GM23338 (cell line): ENCODE measurements around the gene MTHFR. TPM values are rescaled to one million over a fixed set of nuclear protein-coding genes. Genes with fewer than 3 reads are reported as not detected.

Experiments
- ATAC-seq: fragments of 200-7000 bp; cut with Tn5 transposase; 3 replicates; pipeline ENCODE4 v1.9.1; 2020
- DNase-seq: peaks from one replicate; pipeline ENCODE4 v3.0.0-alpha.2; 2015; ENCODE audit warnings: low spot score
- H2AFZ ChIP-seq: fragments of 200-600 bp; sonication (generic); 2 replicates; pipeline ENCODE4 v1.8.0; 2016; ENCODE audit warnings: antibody characterized with exemption, mild to moderate bottlenecking, moderate library complexity
- H3F3A ChIP-seq: fragments of 200-600 bp; sonication (generic); replicated peaks from 2 replicates; pipeline ENCODE4 v1.8.0; 2017; ENCODE audit warnings: antibody characterized with exemption, mixed run types, low read depth
- H3K27ac ChIP-seq: fragments of 200-600 bp; sonication (generic); 2 replicates; pipeline ENCODE4 v1.6.1; 2016; ENCODE audit warnings: low read depth
- H3K27me3 ChIP-seq: fragments of 200-600 bp; sonication (generic); 2 replicates; pipeline ENCODE4 v1.8.0; 2016; ENCODE audit warnings: mild to moderate bottlenecking, mixed run types, moderate library complexity; ENCODE audit not compliant: insufficient read depth
- H3K36me3 ChIP-seq: fragments of 200-600 bp; sonication (generic); 2 replicates; pipeline ENCODE4 v1.8.0; 2016; ENCODE audit warnings: mild to moderate bottlenecking; ENCODE audit not compliant: insufficient read depth
- H3K4me1 ChIP-seq: fragments of 200-600 bp; sonication (generic); 2 replicates; pipeline ENCODE4 v1.8.0; 2016; ENCODE audit warnings: mild to moderate bottlenecking, moderate library complexity; ENCODE audit not compliant: insufficient read depth
- H3K4me2 ChIP-seq: fragments of 200-600 bp; sonication (generic); 2 replicates; pipeline ENCODE4 v1.7.1; 2017; ENCODE audit warnings: mixed run types
- H3K4me3 ChIP-seq: fragments of 200-600 bp; sonication (generic); 2 replicates; pipeline ENCODE4 v1.6.1; 2016; ENCODE audit warnings: mixed run types
- H3K79me2 ChIP-seq: fragments of 200-600 bp; sonication (generic); replicated peaks from 2 replicates; pipeline ENCODE4 v1.8.0; 2017; ENCODE audit warnings: mild to moderate bottlenecking; ENCODE audit not compliant: insufficient read depth
- H3K9me2 ChIP-seq: fragments of 200-600 bp; sonication (generic); 2 replicates; pipeline ENCODE4 v1.8.0; 2017; ENCODE audit not compliant: insufficient read depth
- H4K20me1 ChIP-seq: fragments of 200-600 bp; sonication (generic); replicated peaks from 2 replicates; pipeline ENCODE4 v1.8.0; 2017; ENCODE audit warnings: mild to moderate bottlenecking; ENCODE audit not compliant: insufficient read depth
- H3K27ac Mint-ChIP-seq: 2 replicates; pipeline ENCODE4 v1.8.0; 2020; ENCODE audit warnings: inconsistent platforms, mild to moderate bottlenecking, moderate library complexity, mixed read lengths
- H3K27me3 Mint-ChIP-seq: 3 replicates; pipeline ENCODE4 v1.8.0; 2022; ENCODE audit warnings: low read depth, mild to moderate bottlenecking, moderate library complexity, mixed read lengths, inconsistent platforms; ENCODE audit not compliant: insufficient read depth, poor library complexity
- H3K36me3 Mint-ChIP-seq: 3 replicates; pipeline ENCODE4 v1.8.0; 2021; ENCODE audit warnings: low read depth, mild to moderate bottlenecking, inconsistent platforms, moderate library complexity, mixed read lengths
- H3K4me1 Mint-ChIP-seq: 3 replicates; pipeline ENCODE4 v1.8.0; 2020; ENCODE audit warnings: mild to moderate bottlenecking, inconsistent platforms, mixed read lengths
- H3K4me3 Mint-ChIP-seq: 3 replicates; pipeline ENCODE4 v1.8.0; 2021; ENCODE audit warnings: moderate library complexity, mild to moderate bottlenecking, inconsistent platforms, mixed read lengths
- H3K9me3 Mint-ChIP-seq: 3 replicates; pipeline ENCODE4 v1.8.0; 2020; ENCODE audit warnings: moderate library complexity, mild to moderate bottlenecking, inconsistent platforms, mixed read lengths
- CTCF ChIP-seq, 2 experiments: fragments of 200-600 bp in 1 of 2; sonication (generic) in 1 of 2; conservative IDR thresholded peaks; 2 replicates each; pipeline versions ENCODE4 v1.5.1 to v1.6.1; 2016 to 2017; ENCODE audit warnings: antibody characterized with exemption in 2 of 2, low read depth in 2 of 2, mild to moderate bottlenecking in 2 of 2, moderate library complexity in 1 of 2
- ETS1 ChIP-seq: IDR thresholded peaks from 2 replicates; pipeline ENCODE4 v1.6.1; 2016; ENCODE audit warnings: antibody characterized with exemption
- EZH2 ChIP-seq: fragments of 200-600 bp; sonication (generic); IDR thresholded peaks from one replicate; pipeline ENCODE4 v1.8.0; 2017; ENCODE audit warnings: antibody characterized with exemption, mild to moderate bottlenecking, low read depth; ENCODE audit not compliant: unreplicated experiment
- JUNB ChIP-seq: IDR thresholded peaks from one replicate; pipeline ENCODE4 v1.6.1; 2016; ENCODE audit warnings: antibody characterized with exemption; ENCODE audit not compliant: unreplicated experiment
- NANOG ChIP-seq: IDR thresholded peaks from 2 replicates; pipeline ENCODE4 v1.6.1; 2016; ENCODE audit warnings: antibody characterized with exemption, borderline replicate concordance
- POLR2AphosphoS5 ChIP-seq: IDR thresholded peaks from 2 replicates; pipeline ENCODE4 v1.6.1; 2016; ENCODE audit warnings: antibody characterized with exemption, low read depth
- polyA plus RNA-seq: library from polyadenylated mRNA; unstranded; fragments of >200 nt; fragmentation: Nextera tagmentation; extraction: Ambion mirVana; gene quantifications from 2 replicates; pipeline ENCODE4 v1.2.1, GENCODE V29; 2016
- total RNA-seq: library from RNA; depleted of rRNA; stranded (reverse); fragments of >200 nt; shearing (Covaris generic); gene quantifications from 2 replicates; pipeline ENCODE4 v1.2.3, GENCODE V29; 2014

MTHFR gene
- total and polyA plus RNA-seq, 2 experiments from 2014 or later: 6.9 to 21.6 TPM

GRCh38 chr1:11741919-11742558, 63.7 kb downstream of the MTHFR start:
- H3K4me1 Mint-ChIP-seq: peaks cover 33% of the 10 kb centered on the region
- Histone ChIP-seq H3K27ac (no peak overlapping the region), H3K4me1 (peaks cover 18% of the 10 kb centered on the region), H3K79me2 (peaks cover 12% of the 10 kb centered on the region), H3K9me2 (no peaks in the 10 kb centered on the region), H3K4me3 (no peak overlapping the region), H3K27me3 (no peaks in the 10 kb centered on the region), H4K20me1 (peaks cover 5% of the 10 kb centered on the region), H3K36me3 (no peaks in the 10 kb centered on the region; the same call in 1 of the 2 replicates), H3F3A (0 out of 2 replicates have a peak, but pooled peaks cover 10% of the 10 kb centered on the region), H2AFZ (no peak overlapping the region), H3K4me2 (no peak overlapping the region)
- no peak overlapping the region for H3K27ac Mint-ChIP-seq
- ATAC-seq (peak; percentile 40), DNase-seq (peak; percentile 55)
- H3K9me3 Mint-ChIP-seq: no peaks in the 10 kb centered on the region; the same call in 2 of the 3 replicates
- H3K27me3 Mint-ChIP-seq: peaks cover 11% of the 10 kb centered on the region
- TF ChIP-seq CTCF (conservative IDR thresholded peaks at IDR 0.05; ENCODE audit: low read depth in 2 of 2): peak; percentile 45 to 50
- TF ChIP-seq POLR2AphosphoS5: no peak
- TF ChIP-seq NANOG: no peak
- peaks cover 12% of the 10 kb centered on the region; the same call in 2 of the 3 replicates for H3K36me3 Mint-ChIP-seq
- no peak overlapping the region for H3K4me3 Mint-ChIP-seq

- Mint-ChIP-seq H3K4me3 (no peak overlapping the region), H3K9me3 (no peaks in the 10 kb centered on the region; the same call in 2 of the 3 replicates), H3K27ac (no peak overlapping the region), H3K4me1 (peaks cover 32% of the 10 kb centered on the region), H3K36me3 (peaks cover 7% of the 10 kb centered on the region; the same call in 1 of the 3 replicates), H3K27me3 (peaks cover 13% of the 10 kb centered on the region)
- ATAC-seq (no peak), DNase-seq (no peak)
- Histone ChIP-seq H3K4me1 (peaks cover 21% of the 10 kb centered on the region), H3K27ac (no peak overlapping the region), H2AFZ (no peak overlapping the region), H3F3A (0 out of 2 replicates have a peak, but pooled peaks cover 11% of the 10 kb centered on the region), H3K36me3 (no peaks in the 10 kb centered on the region; the same call in 1 of the 2 replicates), H4K20me1 (peaks cover 5% of the 10 kb centered on the region), H3K4me2 (no peak overlapping the region), H3K27me3 (no peaks in the 10 kb centered on the region), H3K4me3 (no peak overlapping the region), H3K9me2 (no peaks in the 10 kb centered on the region), H3K79me2 (peaks cover 12% of the 10 kb centered on the region)
- no peak for TF ChIP-seq JUNB
- TF ChIP-seq CTCF (conservative IDR thresholded peaks at IDR 0.05; ENCODE audit: low read depth in 2 of 2): no peak
- TF ChIP-seq ETS1: no peak
- TF ChIP-seq EZH2: no peak
Measured at GRCh38 chr1:11741482-11741881, 64.3 kb downstream of the MTHFR start.
